SW480 (cell line): ENCODE data around the gene FXN.
"Not testable (repeated sequence)": the region's sequence is repeated elsewhere in the genome, so short reads cannot be mapped to it uniquely, and the experiment has no call there.

Experiments
- DNase-seq: peaks from one replicate; pipeline ENCODE4 v3.0.0-alpha.2; 2016; ENCODE audit warnings: low spot score

The FXN gene

GRCh38 chr9:69104830-69105527, 69.4 kb downstream of the FXN start:
- peak; percentile 63 for DNase-seq

GRCh38 chr9:69107771-69108170, 72.2 kb downstream of the FXN start:
- no peak for DNase-seq

GRCh38 chr9:69108706-69109105, 73.2 kb downstream of the FXN start:
- not testable (repeated sequence) for DNase-seq

DNA sequence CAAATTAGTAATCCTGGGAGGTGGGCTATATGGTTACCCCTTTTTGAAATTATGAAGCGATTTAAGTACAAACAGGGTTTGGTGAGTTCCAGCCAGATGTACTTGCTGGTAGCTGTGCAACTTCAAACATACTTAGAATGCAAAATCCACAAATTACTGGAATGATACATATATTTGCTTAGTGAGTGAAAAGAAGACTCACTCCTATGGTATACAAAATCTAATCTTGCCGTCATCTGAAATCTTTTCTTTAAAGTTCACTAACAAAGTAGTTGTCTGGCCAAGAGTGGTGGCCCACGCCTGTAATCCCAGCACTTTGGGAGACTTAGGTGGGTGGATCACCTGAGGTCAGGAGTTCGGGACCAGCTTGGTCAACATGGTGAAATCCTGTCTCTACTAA, 73.6 kb downstream of the FXN start:
- no peak for DNase-seq

- DNase-seq = not testable (repeated sequence)
Measured at GRCh38 chr9:69112646-69113045, 77.1 kb downstream of the FXN start.

DNA sequence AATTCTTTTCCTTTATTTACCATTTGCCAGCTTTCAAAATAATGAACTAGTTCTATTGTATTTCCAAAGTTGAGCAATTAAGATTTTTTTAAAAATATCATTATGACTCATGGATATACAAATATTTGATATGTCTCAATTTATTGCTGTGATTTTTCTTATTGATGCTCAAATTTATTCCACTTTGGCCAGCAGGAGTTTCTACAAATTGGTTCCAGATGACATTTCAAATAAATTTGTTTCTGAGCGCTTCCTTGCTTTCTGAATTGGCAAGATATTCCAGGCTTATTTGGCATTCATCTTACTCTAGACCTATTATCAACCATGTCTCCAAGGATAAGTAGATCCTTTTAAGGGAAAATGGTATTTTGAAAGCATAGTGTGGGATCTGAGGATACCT, 80.1 kb downstream of the FXN start:
- DNase-seq = no peak

GRCh38 chr9:69118656-69119055, 83.1 kb downstream of the FXN start:
- DNase-seq = no peak

- DNase-seq = peak; percentile 90
Measured at GRCh38 chr9:69120380-69121154, 85.0 kb downstream of the FXN start.

DNA sequence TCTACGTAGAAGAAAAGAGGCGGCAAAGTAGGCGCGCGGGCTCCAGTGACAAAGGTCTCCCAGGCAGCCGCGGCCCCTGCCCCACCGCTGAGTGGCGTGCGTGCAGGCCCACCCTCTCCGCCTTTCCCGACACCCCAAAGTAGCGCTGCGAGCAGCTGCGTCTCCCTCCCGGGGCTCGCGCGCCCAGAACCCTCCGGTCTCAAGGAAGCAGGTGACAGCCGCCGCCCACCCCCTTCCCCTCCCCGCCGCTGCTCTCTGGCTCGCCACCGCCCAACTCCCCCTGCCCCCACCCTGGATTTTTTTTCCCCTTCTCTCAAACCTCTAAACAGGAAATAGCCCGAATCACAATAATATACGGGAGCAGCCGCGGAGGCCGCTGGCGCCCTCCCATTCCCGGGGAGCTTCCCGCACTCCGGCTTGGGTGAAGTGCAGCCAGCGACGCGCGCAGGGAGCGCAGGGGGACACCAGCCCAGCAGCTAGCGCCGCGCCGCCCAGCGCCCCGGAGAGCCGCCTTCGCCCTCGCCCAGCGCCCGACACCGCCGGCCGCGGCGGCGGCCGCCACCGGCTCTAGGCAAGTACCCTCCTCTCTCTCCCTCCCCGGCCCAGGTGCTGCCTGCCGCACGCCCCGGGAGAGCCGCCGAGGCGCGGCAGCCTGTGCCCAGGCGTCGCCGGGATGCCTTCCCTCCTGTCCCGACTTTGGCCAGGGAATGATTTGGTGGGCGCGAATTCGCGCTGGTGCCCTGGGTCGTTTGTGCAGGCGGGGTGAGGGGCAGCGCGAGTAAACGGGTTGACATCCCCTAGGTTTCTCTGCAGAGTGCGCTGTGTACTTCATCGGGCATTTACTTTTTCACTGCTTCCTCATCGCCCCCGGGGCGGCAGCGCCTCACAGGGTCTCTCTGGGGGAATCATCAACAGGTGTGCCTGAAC, 85.9 kb downstream of the FXN start:
- peak; percentile 68 for DNase-seq

DNA sequence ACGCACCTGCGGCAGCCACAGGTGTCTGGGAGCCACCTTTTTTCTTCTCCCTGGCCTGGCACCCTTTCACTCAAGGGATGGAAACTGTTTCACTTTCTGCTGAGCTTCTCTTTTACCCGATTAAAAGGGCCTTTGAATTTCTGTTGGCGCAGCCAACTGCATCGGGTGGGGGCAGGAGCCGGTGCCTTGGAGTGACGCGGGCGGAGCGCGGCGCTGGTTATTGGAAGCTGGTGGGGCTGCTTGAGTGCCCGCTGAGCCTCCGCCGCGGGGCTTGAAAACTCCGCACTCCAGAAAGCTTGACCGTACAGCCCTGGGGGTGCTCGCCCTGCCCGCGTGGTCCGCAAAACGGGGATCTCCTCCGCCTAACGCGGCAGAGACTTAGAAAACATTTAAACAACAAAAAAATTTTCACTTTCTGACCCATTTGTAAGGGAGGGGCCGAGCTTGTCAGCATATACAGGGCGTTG, 86.6 kb downstream of the FXN start:
- peak; percentile 66 for DNase-seq

- DNase-seq = peak; percentile 81
Measured at GRCh38 chr9:69122549-69123141, 87.1 kb downstream of the FXN start.

DNA sequence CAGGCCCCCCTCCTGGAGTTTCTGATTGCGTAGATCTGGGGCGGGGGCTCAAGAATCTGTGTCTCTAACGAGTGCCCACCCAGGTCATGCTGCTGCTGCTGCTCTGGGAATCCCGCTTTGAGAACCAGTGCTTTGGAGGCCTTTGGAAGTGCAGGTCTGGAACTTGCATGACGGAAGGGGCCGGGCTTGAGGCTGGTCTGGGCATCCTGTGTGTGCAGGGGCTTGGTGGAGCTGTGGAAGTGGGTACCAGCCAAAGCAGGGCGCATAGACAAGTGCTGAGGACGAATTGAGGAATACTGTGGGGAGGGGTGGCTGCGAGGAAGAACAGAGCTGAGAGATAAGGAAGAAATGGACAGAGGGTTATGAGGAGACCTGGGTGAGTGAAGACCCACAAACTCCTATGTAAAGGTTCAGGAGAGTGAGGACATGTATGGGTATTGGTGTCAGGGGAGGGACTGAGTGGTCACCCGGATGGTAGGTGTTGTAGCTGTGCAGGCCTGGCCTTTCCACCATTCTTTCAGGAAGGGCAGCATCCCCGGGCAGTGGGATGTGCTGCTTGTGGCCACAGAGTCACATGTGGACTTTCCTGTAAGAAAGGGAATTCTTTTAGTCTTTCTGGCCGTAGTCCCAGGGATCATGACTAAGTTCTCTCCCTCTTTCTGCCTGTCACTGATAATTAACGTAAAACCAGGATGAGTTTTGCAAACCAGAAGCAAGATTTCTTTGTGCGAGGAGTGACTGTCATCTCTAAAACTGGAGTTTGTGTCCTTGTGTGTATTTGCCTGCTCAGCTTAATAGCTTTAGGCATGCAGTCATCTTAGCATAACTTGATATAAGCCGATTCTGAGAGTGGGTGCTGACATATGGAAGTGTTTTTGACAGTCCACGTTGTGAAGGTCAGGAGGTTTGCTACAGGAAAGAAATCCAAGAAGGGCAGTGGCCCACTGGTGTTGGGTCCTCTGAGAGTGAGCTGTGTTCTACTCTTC, 95.2 kb downstream of the FXN start:
- DNase-seq = no peak

DNA sequence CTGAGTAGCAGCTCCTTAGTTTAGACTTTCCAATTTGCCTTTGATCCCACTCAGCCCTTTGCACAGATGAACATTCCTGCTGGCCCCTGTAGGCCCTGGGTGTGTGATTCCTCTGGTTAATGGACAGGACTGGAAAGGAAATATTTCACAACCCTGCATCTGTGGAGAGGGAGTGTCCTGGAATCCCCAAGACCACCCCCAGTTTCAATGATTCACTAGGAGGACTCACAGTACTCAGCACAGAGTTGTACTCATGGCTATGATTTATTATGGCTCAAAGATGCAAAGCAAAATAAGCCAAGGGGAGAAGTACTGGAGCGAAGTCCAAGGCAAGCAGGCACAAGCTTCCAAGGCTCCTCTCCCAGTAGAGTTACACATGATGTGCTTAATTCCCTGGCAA, 96.1 kb downstream of the FXN start:
- DNase-seq = peak; percentile 49

DNA sequence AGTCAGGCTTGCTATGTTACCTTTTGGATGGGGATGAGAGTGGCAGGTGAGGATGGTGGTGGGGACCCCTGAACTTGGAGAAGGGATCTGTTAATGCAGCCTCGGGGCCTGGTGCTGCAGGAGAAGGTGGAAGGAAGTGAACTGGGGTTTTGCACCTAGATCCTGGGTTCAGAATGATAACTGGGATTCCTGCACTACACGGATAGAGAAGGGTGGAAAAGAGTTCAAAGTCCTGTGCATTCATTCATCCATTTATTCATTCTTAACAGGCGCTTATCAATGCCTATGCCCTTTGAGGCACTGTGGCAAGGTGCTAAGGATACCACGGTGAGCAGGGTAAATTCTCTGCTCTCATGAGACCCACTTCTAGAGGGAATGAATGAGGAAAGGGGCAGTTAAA, 96.8 kb downstream of the FXN start:
- no peak for DNase-seq

DNA sequence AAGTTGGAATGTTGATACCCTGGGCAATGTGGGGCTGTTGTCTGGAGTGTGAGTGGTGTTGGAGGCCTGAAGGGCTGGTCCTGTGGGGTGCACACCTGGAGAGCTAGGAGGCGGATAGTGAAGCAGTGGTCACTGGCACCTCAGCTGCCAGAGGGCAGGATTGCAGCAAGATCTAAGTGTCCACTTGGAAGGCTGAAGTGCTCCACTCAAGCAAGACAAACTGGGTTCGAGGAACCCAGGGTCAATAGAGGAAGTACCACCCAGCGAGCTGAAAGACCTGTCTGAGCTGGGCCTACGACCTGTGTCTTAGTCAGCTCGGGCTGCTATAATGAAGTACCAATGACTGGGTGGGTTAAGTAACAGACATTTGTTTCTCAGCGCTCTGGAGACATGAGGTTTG, 98.9 kb downstream of the FXN start:
- DNase-seq = no peak

DNA sequence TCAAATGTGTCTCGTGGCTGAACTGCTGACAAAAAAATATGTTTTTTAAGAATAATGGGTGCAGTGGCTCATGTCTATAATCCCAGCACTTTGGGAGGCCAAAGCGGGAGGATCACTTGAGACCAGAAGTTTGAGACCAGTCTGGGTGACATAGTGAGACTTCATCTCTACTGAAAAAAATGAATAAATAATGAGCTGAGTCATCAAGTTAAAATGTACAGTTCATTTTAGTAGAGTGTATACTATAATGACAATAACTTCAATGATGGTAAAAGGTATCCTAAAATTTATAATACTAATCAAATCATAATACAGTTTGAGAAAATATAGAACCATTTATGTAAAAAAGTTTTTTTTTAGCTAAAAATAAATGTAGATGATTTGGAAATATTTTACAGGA, 100.6 kb downstream of the FXN start:
- no peak for DNase-seq

DNA sequence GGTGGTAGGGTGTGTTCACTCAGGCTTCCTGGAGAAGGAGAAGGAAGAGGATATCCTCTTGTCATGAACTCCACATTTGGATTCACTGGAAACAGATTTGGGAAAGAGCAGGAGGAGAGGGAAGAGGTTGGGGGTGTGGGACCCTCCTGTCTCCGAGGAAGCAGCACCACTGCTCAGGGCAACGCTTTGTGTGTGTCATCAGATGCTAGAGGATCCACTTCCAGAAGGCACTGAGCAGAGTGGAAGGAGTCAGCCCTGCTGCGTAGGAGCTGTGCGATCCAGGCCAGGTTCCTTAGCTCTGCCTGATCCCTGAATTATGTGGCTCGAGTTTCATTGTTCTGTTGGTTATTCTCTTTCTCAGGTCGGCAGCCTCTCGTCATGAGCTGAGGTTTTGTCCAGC, 101.2 kb downstream of the FXN start:
- DNase-seq = no peak

DNA sequence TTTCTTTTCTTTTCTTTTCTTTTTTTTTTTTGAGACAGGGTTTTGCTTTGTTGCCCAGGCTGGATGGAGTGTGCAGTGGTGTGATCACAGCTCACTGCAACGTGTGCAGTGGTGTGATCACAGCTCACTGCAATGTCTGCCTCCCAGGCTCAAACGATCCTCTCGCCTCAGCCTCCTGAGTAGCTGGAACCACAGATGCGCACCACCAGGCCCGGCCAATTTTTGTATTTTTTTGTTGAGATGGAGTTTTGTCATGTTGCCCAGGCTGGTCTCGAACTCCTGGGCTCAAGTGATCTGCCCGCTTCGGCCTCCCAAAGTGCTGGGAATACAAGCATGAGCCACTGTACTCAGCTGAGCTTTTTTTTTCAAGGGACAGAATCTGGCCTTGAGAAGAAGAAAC, 101.8 kb downstream of the FXN start:
- no peak for DNase-seq

GRCh38 chr9:69139596-69139995, 104.0 kb downstream of the FXN start:
- no peak for DNase-seq

DNA sequence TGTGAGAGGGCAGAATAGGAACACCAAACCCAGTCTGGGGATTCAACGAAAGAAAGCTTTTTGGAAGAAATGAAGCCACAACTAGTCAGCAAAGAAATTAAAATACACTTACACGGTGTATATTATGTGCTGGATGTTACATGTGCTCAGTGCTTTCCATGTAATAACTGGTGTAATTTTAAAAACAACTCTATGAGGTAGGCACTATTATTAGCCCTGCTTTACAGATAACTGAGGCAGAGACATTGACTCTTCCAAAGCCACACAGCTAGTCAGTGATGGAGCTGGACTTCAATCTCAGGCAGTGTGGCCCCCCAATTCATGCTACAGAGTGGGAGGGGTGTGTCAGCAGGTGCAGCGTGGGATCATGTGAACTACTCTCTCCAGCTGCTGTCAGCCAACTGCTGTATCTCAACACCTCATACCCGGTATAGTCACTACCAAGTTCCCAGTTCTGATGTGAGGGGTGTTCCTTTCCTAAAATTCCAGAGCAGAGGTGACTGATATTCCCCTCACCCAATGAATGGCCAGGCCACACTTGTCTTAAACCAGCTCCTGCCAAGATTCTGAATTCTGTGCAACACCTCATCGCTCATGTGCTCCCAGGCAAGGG, 104.7 kb downstream of the FXN start:
- DNase-seq = no peak
